Mucosa of rectum (tissue), 2 donors: ENCODE data around the gene SIRPB2.

Experiments used
- H3K27ac ChIP-seq, 2 donors: one replicate each; pipeline ENCODE4 v1.7.0; 2013; ENCODE audit warnings: inconsistent platforms in 2 of 2, low read depth in 2 of 2, low read length in 2 of 2
- H3K27me3 ChIP-seq, 2 donors: one replicate each; pipeline ENCODE4 v1.7.0; 2013; ENCODE audit warnings: low read length in 2 of 2; ENCODE audit not compliant: control insufficient read depth in 2 of 2, insufficient read depth in 2 of 2
- H3K36me3 ChIP-seq, 2 donors: one replicate each; pipeline ENCODE4 v1.7.0; 2013; ENCODE audit warnings: low read length in 2 of 2; ENCODE audit not compliant: control insufficient read depth in 2 of 2, insufficient read depth in 2 of 2
- H3K4me1 ChIP-seq, 2 donors: one replicate each; pipeline ENCODE4 v1.7.0; 2013; ENCODE audit warnings: low read length in 2 of 2, mild to moderate bottlenecking in 1 of 2; ENCODE audit not compliant: control insufficient read depth in 2 of 2, insufficient read depth in 2 of 2
- H3K4me3 ChIP-seq, 2 donors: one replicate each; pipeline ENCODE4 v1.7.0; 2013; ENCODE audit warnings: low read length in 2 of 2
- H3K9ac ChIP-seq, 2 donors: one replicate each; pipeline ENCODE4 v1.7.0; 2013; ENCODE audit warnings: low read length in 2 of 2, low read depth in 1 of 2, mild to moderate bottlenecking in 1 of 2
- H3K9me3 ChIP-seq, 2 donors: one replicate each; pipeline ENCODE4 v1.7.0; 2013; ENCODE audit warnings: low read length in 2 of 2; ENCODE audit not compliant: control insufficient read depth in 2 of 2
- donor health status: healthy.
- donor health status: Normal muscosa, but diverticular disease.

SIRPB2 gene

DNA sequence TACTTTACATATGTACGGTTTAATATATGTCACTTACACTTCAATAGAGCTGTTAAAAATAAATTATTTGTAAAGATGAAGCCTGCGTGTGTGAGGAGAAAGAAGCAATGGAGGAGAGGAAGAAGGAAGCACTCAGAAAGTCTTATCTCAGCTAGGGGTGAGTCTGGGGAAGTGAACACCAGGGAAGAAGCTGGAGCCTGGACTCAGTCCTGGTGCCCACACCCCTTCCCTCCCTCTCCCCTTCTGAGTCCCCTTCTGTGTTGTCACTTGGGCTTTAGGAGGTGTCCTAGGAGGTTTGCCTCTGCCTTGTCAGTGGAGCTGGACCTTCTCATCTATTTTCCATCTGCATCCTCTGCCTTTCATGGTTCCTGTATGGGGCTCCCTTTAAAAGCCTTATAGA lies 1.9 kb downstream of the SIRPB2 start:
- H3K4me3 ChIP-seq = peak overlapping the region in 1 of 2 donors; percentile 48

DNA sequence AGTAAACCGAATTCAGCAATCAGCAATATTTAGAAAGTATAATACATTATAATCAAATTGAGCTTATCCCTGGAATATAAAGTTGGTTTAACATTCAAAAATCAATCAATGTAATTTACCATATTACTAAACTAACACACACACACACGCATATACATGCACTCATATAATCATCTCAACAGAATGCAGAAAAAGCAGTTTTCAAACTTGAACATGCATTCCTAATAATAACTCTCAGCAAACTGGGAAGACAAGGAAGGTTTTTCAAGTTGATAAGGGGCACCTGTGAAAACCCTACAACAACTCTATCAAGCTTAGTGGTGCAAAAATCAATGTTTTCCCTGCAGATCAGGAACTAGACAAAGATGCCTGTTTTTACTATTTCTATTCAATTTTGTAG lies 4.7 kb downstream of the SIRPB2 start:
- H3K9me3 ChIP-seq = no peaks in the 10 kb centered on the region
- no peak overlapping the region for H3K27ac ChIP-seq
- H3K9ac ChIP-seq = no peak overlapping the region
- peaks cover 0 to 1% of the 10 kb centered on the region in 2 donors for H3K27me3 ChIP-seq
- no peaks in the 10 kb centered on the region for H3K36me3 ChIP-seq
- no peak overlapping the region for H3K4me3 ChIP-seq
- no peaks in the 10 kb centered on the region for H3K4me1 ChIP-seq

More for the DNA sequence above, 1.9 kb downstream of the SIRPB2 start:
- Histone ChIP-seq H3K27me3 (no peaks in the 10 kb centered on the region), H3K9ac (no peak overlapping the region), H3K9me3 (no peaks in the 10 kb centered on the region), H3K36me3 (no peaks in the 10 kb centered on the region), H3K27ac (peak overlapping the region in 1 of 2 donors; percentile 71), H3K4me1 (no peaks in the 10 kb centered on the region)

DNA sequence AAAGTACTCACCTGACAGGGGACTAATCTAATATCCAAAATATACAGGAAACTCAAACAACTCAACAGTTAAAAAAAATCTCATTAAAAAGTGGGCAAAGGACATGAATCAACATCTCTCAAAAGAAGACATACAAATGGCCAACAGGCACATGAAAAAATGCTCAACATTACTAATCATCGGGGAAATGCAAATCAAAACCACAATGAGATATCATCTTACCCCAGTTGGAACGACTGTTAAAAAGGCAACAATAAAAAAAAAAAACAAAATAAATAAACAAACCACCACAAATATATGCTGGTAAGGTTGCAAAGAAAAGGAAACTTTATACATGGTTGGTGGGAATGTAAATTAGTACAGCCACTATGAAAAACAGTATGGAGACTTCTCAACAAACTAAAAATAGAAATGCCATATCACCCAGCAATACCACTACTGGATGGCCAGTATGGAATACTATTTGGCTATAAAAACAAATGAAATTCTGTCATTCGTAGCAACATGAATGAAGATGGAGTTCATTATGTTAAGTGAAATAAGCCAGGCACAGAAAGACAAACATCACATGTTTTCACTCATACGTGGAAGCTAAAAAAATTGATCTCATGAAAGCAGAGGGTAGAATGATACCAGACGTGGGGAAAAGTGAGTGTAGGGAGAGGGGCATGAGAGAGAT lies 6.6 kb downstream of the SIRPB2 start:
- Histone ChIP-seq H3K27ac (no peak overlapping the region), H3K9me3 (no peaks in the 10 kb centered on the region), H3K4me1 (no peaks in the 10 kb centered on the region), H3K4me3 (no peak overlapping the region), H3K36me3 (no peaks in the 10 kb centered on the region), H3K27me3 (peaks cover 0 to 1% of the 10 kb centered on the region in 2 donors), H3K9ac (no peak overlapping the region)

DNA sequence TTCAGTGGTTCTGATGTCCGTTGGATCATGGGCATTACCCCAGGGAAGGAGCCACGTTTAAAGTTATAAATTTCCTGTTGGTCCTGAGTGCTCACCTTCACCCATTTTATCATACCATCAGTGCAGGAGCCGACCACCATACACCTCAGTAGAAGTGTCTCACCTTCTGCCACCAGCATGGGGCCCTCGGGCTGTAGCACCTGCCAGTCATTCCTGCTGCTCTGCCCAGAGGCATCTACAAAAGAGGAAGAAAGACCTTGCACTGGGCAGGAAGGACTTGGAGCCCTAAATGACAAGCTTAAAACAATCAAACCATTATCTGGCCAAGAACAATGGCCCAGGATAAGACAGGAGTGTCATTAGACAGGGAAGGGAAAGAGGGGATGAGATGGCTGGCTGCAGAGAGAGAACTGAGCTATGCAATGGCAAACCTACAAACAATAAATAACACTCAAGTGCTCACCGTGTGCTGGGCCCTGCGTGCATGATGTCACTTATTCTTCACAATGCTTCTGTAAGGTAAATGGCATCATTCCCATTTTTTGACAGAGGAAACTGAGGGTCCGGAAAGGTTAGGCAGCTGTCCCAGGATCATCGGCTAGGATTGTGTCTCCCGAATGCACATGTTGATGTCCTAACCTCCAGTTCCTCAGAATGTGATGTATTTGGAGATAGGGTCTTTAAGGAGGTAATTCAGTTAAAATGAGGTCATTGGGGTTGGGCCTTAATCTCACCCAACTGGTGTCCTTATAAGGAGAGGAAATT lies 11.2 kb downstream of the SIRPB2 start:
- H3K36me3 ChIP-seq = no peaks in the 10 kb centered on the region
- H3K9me3 ChIP-seq = no peaks in the 10 kb centered on the region
- H3K4me1 ChIP-seq = no peaks in the 10 kb centered on the region
- no peak overlapping the region for H3K4me3 ChIP-seq
- H3K27me3 ChIP-seq = peaks cover 0 to 3% of the 10 kb centered on the region in 2 donors
- H3K27ac ChIP-seq = no peak overlapping the region
- H3K9ac ChIP-seq = no peak overlapping the region

DNA sequence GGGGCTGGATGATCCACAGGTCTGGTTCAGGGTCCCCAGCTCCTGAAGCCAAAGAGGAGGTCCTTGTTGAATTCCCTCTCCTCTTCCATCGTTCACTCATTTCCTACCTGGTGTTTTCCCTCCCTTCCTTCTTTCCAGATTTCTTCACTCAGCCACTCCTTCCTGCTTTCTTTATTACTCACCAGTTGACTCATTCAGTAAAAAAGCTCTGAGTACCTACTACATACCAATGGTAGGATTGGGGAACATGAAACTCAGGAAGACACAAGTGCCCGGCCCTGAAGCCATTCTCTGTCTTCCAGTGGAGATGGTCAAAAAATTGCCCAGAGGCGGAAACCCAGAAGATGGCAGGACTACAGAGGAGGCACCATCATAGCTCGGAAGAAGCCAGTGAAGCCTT lies 12.7 kb downstream of the SIRPB2 start:
- Histone ChIP-seq H3K4me1 (no peaks in the 10 kb centered on the region), H3K27ac (no peak overlapping the region), H3K27me3 (peaks cover 0 to 2% of the 10 kb centered on the region in 2 donors), H3K9me3 (no peaks in the 10 kb centered on the region), H3K9ac (no peak overlapping the region), H3K36me3 (no peaks in the 10 kb centered on the region), H3K4me3 (no peak overlapping the region)

DNA sequence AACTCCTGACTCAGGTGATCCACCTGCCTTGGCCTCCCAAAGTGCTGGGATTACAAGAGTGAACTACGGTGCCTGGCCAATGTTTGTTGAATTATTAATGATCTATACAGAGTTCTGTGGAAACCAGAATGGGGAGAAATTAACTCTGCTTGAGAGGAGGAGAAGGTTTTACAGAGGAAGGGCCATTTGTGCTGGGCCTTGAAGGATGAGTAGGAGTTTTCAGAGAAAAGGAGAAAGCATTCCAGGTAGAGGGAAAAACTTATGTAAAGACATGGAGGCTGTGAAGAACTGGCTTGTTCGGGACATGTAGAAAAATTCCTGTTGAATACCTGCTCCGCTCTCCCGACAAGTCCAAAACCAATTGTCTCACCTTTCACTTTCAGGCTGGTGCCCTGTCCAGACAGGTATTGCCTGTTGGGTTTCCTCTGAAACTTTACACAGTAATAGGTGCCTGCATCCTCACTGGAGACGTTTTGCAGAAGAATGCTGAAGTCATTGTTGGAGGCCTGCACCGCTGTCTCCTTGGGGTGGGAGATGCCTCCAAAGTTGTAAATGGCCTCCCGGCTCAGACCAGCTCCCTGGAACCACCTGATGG lies 13.2 kb downstream of the SIRPB2 start:
- Histone ChIP-seq H3K27me3 (peaks cover 0 to 2% of the 10 kb centered on the region in 2 donors), H3K27ac (no peak overlapping the region), H3K4me3 (no peak overlapping the region), H3K4me1 (no peaks in the 10 kb centered on the region), H3K9ac (no peak overlapping the region), H3K9me3 (no peaks in the 10 kb centered on the region), H3K36me3 (no peaks in the 10 kb centered on the region)

DNA sequence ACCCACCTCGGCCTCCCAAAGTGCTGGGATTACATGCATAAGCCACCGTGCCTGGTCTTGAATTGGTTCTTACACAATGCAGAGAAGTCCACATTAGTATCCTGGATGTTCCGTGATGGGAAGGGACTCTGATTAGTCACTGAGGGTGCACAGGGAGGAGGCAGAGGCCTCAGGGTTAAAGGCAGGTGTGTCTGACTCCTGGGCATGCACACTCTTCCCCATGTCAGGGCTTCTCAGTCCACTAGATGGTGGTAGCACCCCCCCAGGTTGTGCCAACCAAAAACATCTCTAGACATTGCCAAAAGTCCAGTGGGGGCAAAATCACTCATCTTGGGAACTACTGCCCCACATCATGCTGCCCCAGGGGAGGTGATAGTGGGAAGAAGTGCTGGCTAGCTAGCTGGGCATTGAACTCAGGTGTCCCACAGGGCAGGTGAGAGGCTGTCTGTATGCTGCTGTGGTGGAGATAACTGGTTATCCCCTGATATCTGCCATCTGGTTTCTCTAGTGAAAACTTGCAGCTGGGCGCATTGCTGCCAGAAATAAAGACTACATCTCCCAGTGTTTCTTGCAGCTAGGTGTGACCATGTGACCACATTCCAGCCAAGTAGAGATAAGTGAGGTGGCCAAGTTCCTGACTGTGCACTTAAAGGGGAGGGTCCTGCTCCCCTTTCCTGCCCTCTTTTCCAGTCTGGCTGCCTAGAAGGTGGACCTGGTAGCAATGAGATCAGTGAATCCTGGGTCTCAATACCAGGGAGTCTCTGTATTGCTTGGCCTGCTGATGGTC lies 16.2 kb downstream of the SIRPB2 start:
- no peak overlapping the region for H3K4me3 ChIP-seq
- H3K27ac ChIP-seq = no peak overlapping the region
- no peaks in the 10 kb centered on the region for H3K36me3 ChIP-seq
- no peaks in the 10 kb centered on the region for H3K9me3 ChIP-seq
- H3K9ac ChIP-seq = no peak overlapping the region
- H3K27me3 ChIP-seq = peaks cover 0 to 2% of the 10 kb centered on the region in 2 donors
- peaks cover 6% of the 10 kb centered on the region in 2 donors for H3K4me1 ChIP-seq

DNA sequence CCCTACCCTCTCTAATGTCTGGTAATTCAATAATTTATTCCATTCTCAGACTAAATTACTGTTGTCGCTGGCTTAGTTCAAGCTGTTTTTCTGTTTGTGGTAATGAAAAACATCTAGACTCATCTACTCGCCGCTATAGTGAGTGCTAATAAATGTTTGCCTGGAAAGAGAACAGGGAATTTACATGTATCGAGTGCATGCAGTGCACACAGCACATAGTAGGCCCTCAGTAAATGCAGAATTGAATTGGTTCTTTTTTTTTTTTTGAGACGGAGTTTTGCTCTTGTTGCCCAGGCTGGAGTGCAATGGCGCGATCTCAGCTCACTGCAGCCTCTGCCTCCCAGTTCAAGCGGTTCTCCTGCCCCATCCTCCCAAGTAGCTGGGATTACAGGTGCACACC lies 16.9 kb downstream of the SIRPB2 start:
- Histone ChIP-seq H3K36me3 (no peaks in the 10 kb centered on the region), H3K9ac (no peak overlapping the region), H3K9me3 (no peaks in the 10 kb centered on the region), H3K4me1 (peaks cover 11 to 13% of the 10 kb centered on the region in 2 donors), H3K27ac (no peak overlapping the region), H3K4me3 (no peak overlapping the region), H3K27me3 (peaks cover 0 to 2% of the 10 kb centered on the region in 2 donors)

DNA sequence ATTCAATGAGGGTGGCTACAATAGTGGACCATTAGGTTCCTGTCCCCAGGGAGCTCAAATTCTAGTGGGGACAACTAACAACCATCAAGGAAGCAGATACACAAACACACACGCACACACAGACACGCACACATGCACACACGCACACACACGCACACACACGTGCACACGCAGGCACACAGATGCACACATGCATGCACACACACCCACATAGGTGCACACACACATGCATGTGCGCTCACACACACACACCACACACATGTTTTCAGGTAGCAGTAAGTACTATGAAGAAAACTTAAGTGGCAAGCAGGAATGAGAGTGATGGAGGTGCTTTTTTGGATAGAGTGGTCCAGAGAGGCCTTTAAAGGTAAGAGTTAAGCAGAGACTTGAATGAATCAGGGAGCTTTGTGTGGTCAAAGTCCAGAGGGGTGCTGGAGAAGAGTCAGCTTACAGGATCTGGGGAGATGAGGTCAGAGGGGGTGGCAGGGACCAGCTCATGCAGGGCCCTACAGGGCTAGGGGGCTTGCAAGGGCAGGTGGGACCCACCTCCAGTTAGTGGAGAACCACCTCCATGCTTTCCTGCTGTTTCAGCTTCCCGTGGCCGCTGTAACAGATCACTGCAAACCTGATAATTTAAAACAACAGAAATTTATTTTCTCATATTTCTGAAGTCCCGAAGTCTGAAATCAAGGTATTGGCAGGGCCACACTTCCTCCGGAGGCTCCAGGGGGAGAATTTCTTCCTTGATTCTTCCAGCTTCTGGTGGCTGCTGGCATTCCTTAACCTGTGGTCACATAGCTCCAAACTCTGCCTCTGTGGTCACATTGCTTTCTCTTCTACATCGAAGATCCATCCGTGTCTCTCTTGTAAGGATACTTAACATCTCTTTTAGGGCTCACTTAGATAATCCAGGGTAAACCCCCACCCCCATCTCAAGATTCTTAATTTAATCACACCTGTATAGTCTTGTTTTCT lies 17.7 kb downstream of the SIRPB2 start:
- Histone ChIP-seq H3K36me3 (no peaks in the 10 kb centered on the region), H3K4me1 (peaks cover 17 to 21% of the 10 kb centered on the region in 2 donors), H3K9me3 (no peaks in the 10 kb centered on the region), H3K9ac (no peak overlapping the region), H3K27me3 (peaks cover 0 to 2% of the 10 kb centered on the region in 2 donors), H3K27ac (no peak overlapping the region), H3K4me3 (no peak overlapping the region)
